Thymus (tissue), 11 donors: Measurements from ENCODE around the gene WDR37. TPM values are rescaled to one million over a fixed set of nuclear protein-coding genes. Genes with fewer than 3 reads are reported as not detected.
A peak's percentile ranks its signal among the peaks of the same experiment; 100 is the strongest.

Source experiments
- DNase-seq, 9 donors: peaks; one replicate each; pipeline ENCODE4 v3.0.0-alpha.2; 2013; ENCODE audit warnings: low spot score in 9 of 9, low read depth in 6 of 9, missing footprints in 1 of 9
- H3K27ac ChIP-seq, 2 donors: one replicate each; pipeline ENCODE4 v1.5.1; 2013; ENCODE audit warnings: control low read depth in 1 of 2, low read depth in 1 of 2, low read length in 1 of 2, mild to moderate bottlenecking in 1 of 2, moderate library complexity in 1 of 2
- H3K27me3 ChIP-seq, 2 donors: one replicate each; pipeline ENCODE4 v1.5.1; 2013; ENCODE audit warnings: low read length in 1 of 2; ENCODE audit not compliant: control insufficient read depth in 2 of 2, insufficient read depth in 1 of 2
- H3K36me3 ChIP-seq, 2 donors: one replicate each; pipeline ENCODE4 v1.5.1; 2013; ENCODE audit warnings: low read length in 1 of 2, mild to moderate bottlenecking in 1 of 2, moderate library complexity in 1 of 2; ENCODE audit not compliant: control insufficient read depth in 2 of 2, insufficient read depth in 2 of 2
- H3K4me1 ChIP-seq, 2 donors: one replicate each; pipeline ENCODE4 v1.5.1; 2013; ENCODE audit warnings: low read length in 2 of 2; ENCODE audit not compliant: control insufficient read depth in 2 of 2, insufficient read depth in 2 of 2
- H3K4me3 ChIP-seq, 2 donors: one replicate each; pipeline ENCODE4 v1.5.1; 2013; ENCODE audit warnings: low read length in 2 of 2, control low read depth in 1 of 2, mild to moderate bottlenecking in 1 of 2
- H3K9me3 ChIP-seq, 2 donors: one replicate each; pipeline ENCODE4 v1.5.1; 2013; ENCODE audit warnings: low read length in 1 of 2, mild to moderate bottlenecking in 1 of 2; ENCODE audit not compliant: control insufficient read depth in 2 of 2, insufficient read depth in 1 of 2
- WGBS: extraction: QIAGEN DNeasy Blood & Tissue Kit; methylation state at CpG from one replicate; pipeline ENCODE4 v1.1.7; 2013; 5-methylcytosine and 5-hydroxymethylcytosine counted together
- polyA plus RNA-seq: library from polyadenylated mRNA; stranded (reverse); fragments of 200-250 nt; gene quantifications from one replicate; pipeline ENCODE4 v1.2.3, GENCODE V29; 2013
- total RNA-seq: library from RNA; stranded (reverse); fragments of 120-200 nt; gene quantifications from one replicate; pipeline ENCODE4 v1.2.4, GENCODE V29; 2013
- donor health status: healthy.

WDR37 gene
- total and polyA plus RNA-seq, 2 donors, result 8.5 to 14.0 TPM

DNA sequence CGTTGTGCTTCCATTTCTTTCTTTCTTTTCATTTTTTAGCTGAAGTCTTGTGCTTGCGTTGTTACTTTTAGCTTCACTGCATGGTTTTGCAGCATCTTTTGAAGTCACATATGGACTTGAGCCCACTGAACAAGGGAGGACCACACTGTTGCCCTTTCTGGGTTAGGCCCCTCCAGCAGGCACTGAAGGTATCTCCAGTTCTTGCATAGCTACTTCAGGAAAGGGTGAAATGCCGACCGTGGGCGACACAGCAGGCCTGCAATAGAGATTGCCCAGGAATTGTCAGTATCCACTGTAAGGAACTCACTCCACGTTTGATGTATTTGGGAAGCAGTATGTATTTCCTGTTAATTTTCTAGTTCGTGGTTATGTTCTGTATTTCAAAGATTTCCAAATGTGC lies 85.1 kb downstream of the WDR37 start:
- peaks cover 0 to 4% of the 10 kb centered on the region in 2 donors for H3K9me3 ChIP-seq
- H3K4me3 ChIP-seq, result no peak overlapping the region
- no peaks in the 10 kb centered on the region for H3K4me1 ChIP-seq
- no peak for DNase-seq
- WGBS, result 68% methylated on average over 7 of the region's 7 CpGs
- H3K27ac ChIP-seq, result no peak overlapping the region
- H3K27me3 ChIP-seq, result no peaks in the 10 kb centered on the region
- H3K36me3 ChIP-seq, result no peaks in the 10 kb centered on the region

DNA sequence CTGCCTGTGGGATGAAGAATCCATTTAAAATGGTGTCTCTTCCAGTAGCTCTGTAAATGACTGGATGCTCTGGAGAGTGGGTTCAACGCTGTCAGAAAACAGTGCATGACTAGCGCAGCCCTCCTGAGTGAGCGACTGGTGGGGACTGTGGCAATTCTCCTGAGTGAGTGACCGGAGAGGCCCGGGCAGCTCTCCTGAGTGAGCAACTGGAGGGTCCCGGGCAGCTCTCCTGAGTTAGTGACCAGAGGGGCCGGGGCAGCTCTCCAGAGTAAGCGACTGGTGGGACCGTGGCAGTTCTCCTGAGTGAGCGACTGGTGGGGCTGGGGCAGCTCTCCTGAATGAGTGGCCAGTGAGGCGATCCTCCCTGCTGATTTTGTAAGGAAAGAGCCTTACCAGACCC lies 85.5 kb downstream of the WDR37 start:
- Histone ChIP-seq H3K27ac (no peak overlapping the region), H3K36me3 (no peaks in the 10 kb centered on the region), H3K9me3 (peaks cover 0 to 6% of the 10 kb centered on the region in 2 donors), H3K4me3 (no peak overlapping the region), H3K27me3 (no peaks in the 10 kb centered on the region), H3K4me1 (no peaks in the 10 kb centered on the region)
- 94% methylated on average over 11 of the region's 11 CpGs for WGBS
- no peak for DNase-seq

DNA sequence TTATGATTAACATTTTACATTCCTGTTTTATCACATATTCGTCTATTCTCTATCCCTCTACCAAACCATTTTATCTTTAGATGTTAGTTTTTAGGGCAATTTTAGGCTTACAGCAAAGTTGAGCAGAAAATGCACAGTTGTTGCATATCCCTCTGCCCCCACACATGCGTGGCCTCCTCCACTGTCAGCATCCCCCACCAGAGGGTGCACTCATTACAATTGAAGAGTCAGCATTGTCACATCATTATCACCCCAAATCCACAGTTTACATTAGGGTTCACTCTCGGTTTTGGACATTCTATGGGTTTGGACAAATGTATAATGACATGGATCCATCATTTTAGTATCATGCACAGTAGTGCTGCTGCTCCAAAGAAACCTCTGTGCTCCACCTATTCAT lies 86.4 kb downstream of the WDR37 start:
- Histone ChIP-seq H3K27me3 (no peaks in the 10 kb centered on the region), H3K36me3 (no peaks in the 10 kb centered on the region), H3K4me3 (no peak overlapping the region), H3K27ac (no peak overlapping the region), H3K4me1 (no peaks in the 10 kb centered on the region), H3K9me3 (peaks cover 0 to 8% of the 10 kb centered on the region in 2 donors)
- peak in 1 of 9 donors; percentile 5 for DNase-seq
- 68% methylated on average over 3 of the region's 3 CpGs for WGBS

DNA sequence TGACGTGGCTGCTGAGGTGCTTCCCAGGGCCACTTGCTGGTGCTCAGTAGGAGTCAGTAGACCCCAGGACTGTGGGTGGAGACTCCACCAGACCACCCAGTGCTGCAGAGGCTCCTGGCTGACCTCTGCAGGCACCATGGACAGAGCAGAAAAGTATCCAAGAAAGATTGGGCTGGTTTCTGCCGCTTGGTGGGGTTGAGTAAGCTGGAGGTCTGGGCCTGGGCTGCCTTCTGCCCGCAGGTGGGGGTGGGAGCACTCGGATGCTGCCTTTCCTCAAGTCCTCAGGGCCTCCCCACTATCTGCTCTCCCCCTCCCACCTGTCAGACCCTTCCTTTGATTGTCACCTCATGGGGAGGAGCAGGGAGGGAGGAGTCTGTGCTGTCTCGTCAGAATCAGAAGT lies 91.6 kb downstream of the WDR37 start:
- H3K36me3 ChIP-seq, result no peaks in the 10 kb centered on the region
- 86% methylated on average over 5 of the region's 5 CpGs for WGBS
- H3K9me3 ChIP-seq, result peaks cover 0 to 8% of the 10 kb centered on the region in 2 donors
- H3K27ac ChIP-seq, result no peak overlapping the region
- DNase-seq, result no peak
- no peaks in the 10 kb centered on the region for H3K4me1 ChIP-seq
- no peak overlapping the region for H3K4me3 ChIP-seq
- no peaks in the 10 kb centered on the region for H3K27me3 ChIP-seq

DNA sequence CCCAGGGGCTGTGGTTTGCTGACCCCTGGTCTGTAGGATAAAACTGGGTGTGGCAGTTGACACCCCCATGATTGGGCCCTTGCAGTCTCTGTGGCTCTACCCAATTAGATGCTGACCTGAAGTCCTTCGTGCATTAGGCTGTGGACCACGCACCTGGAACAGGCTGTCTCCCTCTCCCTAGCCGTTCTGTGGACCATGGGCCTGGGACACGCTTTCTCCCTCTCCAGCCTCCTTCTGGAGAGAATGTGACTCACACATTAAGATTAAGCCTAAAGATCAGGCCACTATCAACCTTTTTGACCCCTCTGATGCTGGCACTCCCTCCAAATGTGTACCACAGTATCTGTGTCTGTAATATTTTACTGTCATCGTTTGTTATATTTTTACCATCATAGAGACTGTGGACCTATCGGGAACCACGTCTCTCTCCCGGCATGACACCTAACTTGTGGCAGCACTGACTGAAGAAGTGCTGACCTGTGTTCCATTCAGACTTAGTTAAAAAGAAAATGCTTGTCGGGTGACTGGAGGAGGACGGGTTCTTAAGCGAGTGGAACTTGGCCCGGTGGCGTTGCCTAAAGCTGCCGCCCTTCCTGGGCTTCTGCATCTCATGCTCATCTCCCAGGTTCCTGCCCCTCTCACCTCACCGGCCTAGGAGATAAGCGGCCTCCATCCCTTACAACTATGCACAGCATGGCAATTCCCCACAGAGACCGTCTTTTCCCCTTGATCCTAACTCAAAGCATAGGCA lies 92.8 kb downstream of the WDR37 start:
- Histone ChIP-seq H3K9me3 (peaks cover 0 to 8% of the 10 kb centered on the region in 2 donors), H3K27ac (no peak overlapping the region), H3K4me3 (no peak overlapping the region), H3K36me3 (no peaks in the 10 kb centered on the region), H3K27me3 (no peaks in the 10 kb centered on the region), H3K4me1 (no peaks in the 10 kb centered on the region)
- DNase-seq, result no peak
- WGBS, result 97% methylated on average over 17 of the region's 17 CpGs

DNA sequence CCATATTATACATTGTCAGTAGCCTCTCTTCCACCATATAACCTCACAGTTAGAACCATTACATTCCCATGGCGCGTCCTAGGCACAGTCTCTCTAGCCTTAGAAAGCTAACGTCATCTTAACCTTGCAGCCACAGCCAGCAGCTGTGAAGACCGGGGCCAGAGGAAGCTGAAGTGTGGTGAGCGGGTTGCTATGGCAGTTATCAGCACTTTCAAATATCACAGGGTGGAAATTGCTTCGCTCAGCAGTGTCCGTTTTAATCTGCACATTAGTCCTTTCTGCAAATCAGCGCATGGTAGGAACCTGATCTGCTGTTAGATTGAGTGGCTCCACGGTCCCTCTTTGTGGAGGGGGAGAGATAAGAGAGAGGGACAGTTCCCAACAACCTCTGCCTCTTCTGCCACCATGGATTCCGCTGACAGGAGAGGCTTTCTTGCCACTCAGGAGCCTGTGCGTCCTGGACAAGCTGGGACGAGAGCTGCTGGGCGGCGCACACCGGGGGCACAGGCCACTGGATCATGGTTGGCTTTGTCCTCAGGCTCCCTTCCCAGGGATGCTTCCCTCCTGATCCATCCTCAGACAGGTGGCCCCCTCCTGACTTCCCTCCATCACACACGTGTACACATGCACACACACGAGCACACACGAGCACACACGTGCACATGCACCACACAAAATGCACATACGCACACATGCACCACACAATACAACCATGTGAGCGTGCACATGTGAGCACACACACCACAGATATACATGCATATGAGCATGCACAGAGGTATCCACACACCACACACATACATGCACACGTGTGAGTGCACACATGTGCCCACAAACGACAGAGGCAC lies 93.8 kb downstream of the WDR37 start:
- H3K36me3 ChIP-seq, result no peaks in the 10 kb centered on the region
- peak in 2 of 9 donors; percentile 1 to 6 for DNase-seq
- 75% methylated on average over 23 of the region's 23 CpGs for WGBS
- no peaks in the 10 kb centered on the region for H3K4me1 ChIP-seq
- H3K27ac ChIP-seq, result no peak overlapping the region
- no peak overlapping the region for H3K4me3 ChIP-seq
- peaks cover 0 to 8% of the 10 kb centered on the region in 2 donors for H3K9me3 ChIP-seq
- H3K27me3 ChIP-seq, result no peaks in the 10 kb centered on the region

DNA sequence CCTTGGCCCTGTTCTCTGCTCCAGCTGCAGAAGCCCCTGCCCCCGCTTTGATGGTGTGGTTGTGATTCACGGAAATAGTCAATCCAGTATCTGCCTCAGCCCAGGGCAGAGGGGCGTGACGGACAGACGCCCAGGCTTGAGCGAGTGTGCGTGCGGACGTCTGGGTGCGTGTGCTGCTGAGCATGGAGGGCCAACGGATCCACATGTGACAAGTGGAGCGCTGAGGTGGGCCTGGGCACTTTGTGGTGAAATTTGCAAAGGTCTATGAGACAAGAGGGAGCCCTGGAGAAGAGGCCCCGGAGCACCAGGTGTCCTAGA lies 94.4 kb downstream of the WDR37 start:
- H3K9me3 ChIP-seq, result peaks cover 0 to 8% of the 10 kb centered on the region in 2 donors
- no peaks in the 10 kb centered on the region for H3K4me1 ChIP-seq
- no peaks in the 10 kb centered on the region for H3K27me3 ChIP-seq
- whole genome bisulfite sequencing, result 89% methylated on average over 13 of the region's 13 CpGs
- H3K27ac ChIP-seq, result no peak overlapping the region
- DNase-seq, result no peak
- no peak overlapping the region for H3K4me3 ChIP-seq
- H3K36me3 ChIP-seq, result no peaks in the 10 kb centered on the region

DNA sequence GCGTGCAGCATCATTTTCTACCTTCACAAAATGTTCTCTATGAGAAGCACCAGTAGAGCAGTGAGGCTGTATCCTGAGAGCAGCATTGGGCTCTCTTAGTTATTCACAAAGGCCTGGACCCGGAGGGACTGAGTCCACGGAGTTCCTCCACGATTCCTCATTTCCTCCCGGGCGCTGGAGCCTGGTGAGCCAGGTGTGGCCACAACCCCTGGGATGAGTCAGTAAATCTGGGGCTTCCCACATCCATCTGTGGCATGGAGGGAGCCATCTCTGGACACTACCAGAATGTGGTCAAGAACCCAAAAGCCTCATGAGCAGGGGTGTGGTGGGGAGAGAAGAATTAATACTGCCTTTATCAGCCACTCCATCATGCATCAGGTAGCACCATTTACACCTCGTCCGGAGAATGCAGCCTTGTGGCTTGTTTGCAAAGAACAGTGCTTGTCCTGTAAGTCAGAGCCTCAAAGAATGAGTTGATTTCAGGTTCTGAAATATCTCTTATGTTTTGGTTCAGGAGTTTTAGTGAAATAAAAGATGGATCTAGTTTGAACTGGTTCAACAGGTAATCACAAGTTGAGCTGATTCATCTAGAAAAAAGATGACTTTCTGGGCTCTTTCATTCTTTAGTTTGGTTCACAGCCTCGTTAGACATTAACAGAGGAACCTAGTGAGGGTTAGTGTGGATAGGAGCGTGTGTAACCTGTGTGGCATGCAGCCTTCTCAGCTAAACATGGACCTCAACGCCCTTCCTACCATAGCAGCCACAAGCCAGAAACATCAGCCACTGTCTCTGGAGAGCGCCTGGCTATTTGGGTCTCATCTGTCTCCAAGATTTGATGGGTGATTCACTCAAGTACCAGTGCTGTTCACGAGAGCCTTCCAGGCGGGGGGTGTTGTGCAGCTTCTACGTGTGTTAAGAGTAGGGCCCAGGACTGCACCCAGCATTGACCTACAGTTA lies 95.2 kb downstream of the WDR37 start:
- Histone ChIP-seq H3K4me3 (no peak overlapping the region), H3K27me3 (no peaks in the 10 kb centered on the region), H3K27ac (no peak overlapping the region), H3K36me3 (no peaks in the 10 kb centered on the region), H3K9me3 (peaks cover 0 to 6% of the 10 kb centered on the region in 2 donors), H3K4me1 (no peaks in the 10 kb centered on the region)
- WGBS, result 89% methylated on average over 15 of the region's 15 CpGs
- DNase-seq, result no peak
